GM10248 (cell line): ENCODE data around the gene TSPEAR.
"Not testable (repeated sequence)": the region's sequence is repeated elsewhere in the genome, so short reads cannot be mapped to it uniquely, and the experiment has no call there.

Experiments used
- CTCF ChIA-PET: fragments of 300-600 bp; sonication (Branson Sonifier 250); formaldehyde crosslinking; extraction: SDS; loops from one replicate; lab custom pipeline; 2021; ENCODE audit warnings: antibody characterized with exemption; lab: Yijun Ruan, JAX
- POLR2A ChIA-PET: fragments of 350-650 bp; sonication (Branson Sonifier 250); formaldehyde crosslinking; extraction: SDS; loops from one replicate; lab custom pipeline; 2020; ENCODE audit warnings: antibody characterized with exemption; lab: Yijun Ruan, JAX
- DNase-seq: peaks from one replicate; pipeline ENCODE4 v3.0.0; 2012; ENCODE audit errors: extremely low spot score
- CTCF ChIP-seq: IDR thresholded peaks from 2 replicates; pipeline ENCODE4 v1.5.1; 2012; ENCODE audit warnings: mild to moderate bottlenecking, low read depth; ENCODE audit errors: extremely low read depth, missing control alignments, control extremely low read depth

TSPEAR gene

GRCh38 chr21:44636209-44637017, 75.0 kb downstream of the TSPEAR start:
- no peak for TF ChIP-seq CTCF
- ChIA-PET POLR2A (no interaction called here), CTCF (no interaction called here)
- DNase-seq: no peak

GRCh38 chr21:44632067-44632466, 79.3 kb downstream of the TSPEAR start:
- TF ChIP-seq CTCF: no peak
- no peak for DNase-seq
- CTCF ChIA-PET: no interaction called here
- POLR2A ChIA-PET: no interaction called here

- ChIA-PET CTCF (no interaction called here), POLR2A (no interaction called here)
- no peak for TF ChIP-seq CTCF
- no peak for DNase-seq
Observed at GRCh38 chr21:44630440-44630839, 80.9 kb downstream of the TSPEAR start.

GRCh38 chr21:44628707-44629391, 82.5 kb downstream of the TSPEAR start:
- CTCF ChIA-PET: no interaction called here
- POLR2A ChIA-PET: no interaction called here
- DNase-seq: no peak
- no peak for TF ChIP-seq CTCF

- CTCF ChIA-PET, POLR2A ChIA-PET, DNase-seq: not testable (repeated sequence)
Observed at GRCh38 chr21:44627831-44628233, 83.5 kb downstream of the TSPEAR start.

- POLR2A ChIA-PET: not testable (repeated sequence)
Observed at GRCh38 chr21:44627181-44627822, 84.1 kb downstream of the TSPEAR start.

GRCh38 chr21:44626673-44627143, 84.7 kb downstream of the TSPEAR start, which contains the start of gene KRTAP10-9:
Gene KRTAP10-9 (plus strand): TSS chr21:44627093. CDS start chr21:44627172, 79 bp downstream.
- CTCF ChIA-PET: no interaction called here
- DNase-seq: no peak
- TF ChIP-seq CTCF: no peak
- POLR2A ChIA-PET: no interaction called here

More at GRCh38 chr21:44627181-44627822, 84.1 kb downstream of the TSPEAR start:
- DNase-seq, CTCF ChIA-PET: not testable (repeated sequence)
